Keratinocyte (primary cell): ENCODE results near the gene F10. TPM values are rescaled to one million over a fixed set of nuclear protein-coding genes. Genes with fewer than 3 reads are reported as not detected.

Experiments
- DNase-seq: peaks from one replicate; pipeline ENCODE4 v3.0.0-alpha.2; 2011; ENCODE audit warnings: low read depth, missing footprints, low spot score
- FAIRE-seq: peaks from 2 replicates; lab custom pipeline; 2011; peaks lifted over from hg19 to GRCh38; lab: Jason Lieb, UNC
- H2AFZ ChIP-seq: 2 replicates; pipeline ENCODE4 v1.6.0; 2012; ENCODE audit warnings: low read length, control low read depth, inconsistent platforms; ENCODE audit not compliant: control insufficient read depth
- H3K27ac ChIP-seq: 2 replicates; pipeline ENCODE4 v1.5.1; 2011; ENCODE audit warnings: low read length; ENCODE audit not compliant: control insufficient read depth, insufficient read depth
- H3K27me3 ChIP-seq: 3 replicates; pipeline ENCODE4 v1.6.0; 2011; ENCODE audit warnings: low read length; ENCODE audit not compliant: control insufficient read depth, insufficient read depth; ENCODE audit errors: extremely low read depth
- H3K36me3 ChIP-seq, 2 experiments: 2 replicates in 1 of 2; 3 replicates in 1 of 2; pipeline ENCODE4 v1.5.1; 2011; ENCODE audit warnings: low read length in 2 of 2, mild to moderate bottlenecking in 1 of 2; ENCODE audit not compliant: control insufficient read depth in 2 of 2, insufficient read depth in 2 of 2; ENCODE audit errors: extremely low read depth in 1 of 2
- H3K4me1 ChIP-seq: 3 replicates; pipeline ENCODE4 v1.5.1; 2011; ENCODE audit warnings: low read length; ENCODE audit not compliant: control insufficient read depth, insufficient read depth; ENCODE audit errors: extremely low read depth
- H3K4me2 ChIP-seq: 3 replicates; pipeline ENCODE4 v1.6.0; 2011; ENCODE audit warnings: low read depth, low read length; ENCODE audit not compliant: control insufficient read depth, insufficient read depth; ENCODE audit errors: extremely low read depth
- H3K4me3 ChIP-seq, 3 experiments: fragments of 200-600 bp in 1 of 3; sonication (generic) in 1 of 3; 2 replicates in 2 of 3; 3 replicates in 1 of 3; pipeline ENCODE4 v1.5.1; 2011 to 2016; ENCODE audit warnings: low read length in 3 of 3, mild to moderate bottlenecking in 3 of 3, control low read depth in 2 of 3, inconsistent platforms in 1 of 3, low read depth in 1 of 3, mixed read lengths in 1 of 3, mixed run types in 1 of 3, moderate library complexity in 1 of 3; ENCODE audit not compliant: control insufficient read depth in 2 of 3, insufficient read depth in 2 of 3; ENCODE audit errors: extremely low read depth in 1 of 3
- H3K79me2 ChIP-seq: 2 replicates; pipeline ENCODE4 v1.6.0; 2012; ENCODE audit warnings: low read length; ENCODE audit not compliant: control insufficient read depth, insufficient read depth
- H3K9ac ChIP-seq: 3 replicates; pipeline ENCODE4 v1.6.0; 2011; ENCODE audit warnings: low read length; ENCODE audit not compliant: control insufficient read depth, insufficient read depth; ENCODE audit errors: extremely low read depth
- H3K9me1 ChIP-seq: 3 replicates; pipeline ENCODE4 v1.6.0; 2011; ENCODE audit warnings: low read length; ENCODE audit not compliant: control insufficient read depth, insufficient read depth; ENCODE audit errors: extremely low read depth
- H3K9me3 ChIP-seq: 2 replicates; pipeline ENCODE4 v1.5.1; 2012; ENCODE audit warnings: low read depth, low read length; ENCODE audit not compliant: control insufficient read depth
- H4K20me1 ChIP-seq: 3 replicates; pipeline ENCODE4 v1.6.0; 2011; ENCODE audit warnings: low read length; ENCODE audit not compliant: control insufficient read depth, insufficient read depth; ENCODE audit errors: extremely low read depth
- EZH2 ChIP-seq: IDR thresholded peaks from one replicate; pipeline ENCODE4 v1.6.1; 2012; ENCODE audit warnings: inconsistent platforms, mild to moderate bottlenecking, low read length, moderate library complexity
- dilution Hi-C: fragments of 300-500 bp; cut with MboI; formaldehyde crosslinking; loops from one replicate; pipeline ENCODE4 v1.7.0; 2020; ENCODE audit warnings: low sequenced_read_pairs; ENCODE audit not compliant: extremely low pct_ligation_motif_present
- polyA plus RNA-seq, 5 experiments: library from polyadenylated mRNA; depleted of rRNA in 3 of 5; stranded (reverse) in 3 of 5; stranded (forward) in 1 of 5; unstranded in 1 of 5; fragments of >200 nt; gene quantifications; 1 replicate in 1 of 5; 2 replicates in 3 of 5; 3 replicates in 1 of 5; pipeline versions ENCODE4 v1.2.1 to v1.2.3, GENCODE V29; 2011 to 2012; ENCODE audit warnings: missing spikeins in 2 of 5, low read depth in 1 of 5, low replicate concordance in 1 of 5
- TF ChIP-seq, protein P1 (sequence below), 3 experiments: IDR thresholded peaks in 1 of 3; conservative IDR thresholded peaks in 1 of 3; optimal IDR thresholded peaks in 1 of 3; 2 replicates in 2 of 3; 3 replicates in 1 of 3; pipeline versions ENCODE3 to v1.5.1; 2011; ENCODE audit warnings: low read length in 3 of 3, mild to moderate bottlenecking in 3 of 3, moderate library complexity in 2 of 3, control low read depth in 1 of 3, inconsistent platforms in 1 of 3; ENCODE audit not compliant: insufficient read depth in 2 of 3; ENCODE audit errors: extremely low read depth in 1 of 3

Gene F10
- polyA plus RNA-seq, 1 donor (not counting 4 experiments of a cell fraction or from before 2014, with no cell fraction given): not detected

- H3K36me3 ChIP-seq: no peaks in the 10 kb centered on the region
- H4K20me1 ChIP-seq: no peaks in the 10 kb centered on the region
- H2AFZ ChIP-seq: no peak overlapping the region
- H3K27me3 ChIP-seq: peaks cover 20% of the 10 kb centered on the region
- H3K4me2 ChIP-seq: no peak overlapping the region
- dilution Hi-C loops: no loop called here
- H3K27ac ChIP-seq: no peak overlapping the region
- no peaks in the 10 kb centered on the region for H3K9me3 ChIP-seq
- no peak overlapping the region for H3K4me3 ChIP-seq
- no peak overlapping the region for H3K9ac ChIP-seq
- FAIRE-seq: no peak
- no peaks in the 10 kb centered on the region for H3K9me1 ChIP-seq
- DNase-seq: no peak
- no peak for TF ChIP-seq EZH2
- TF ChIP-seq, protein P1, sequence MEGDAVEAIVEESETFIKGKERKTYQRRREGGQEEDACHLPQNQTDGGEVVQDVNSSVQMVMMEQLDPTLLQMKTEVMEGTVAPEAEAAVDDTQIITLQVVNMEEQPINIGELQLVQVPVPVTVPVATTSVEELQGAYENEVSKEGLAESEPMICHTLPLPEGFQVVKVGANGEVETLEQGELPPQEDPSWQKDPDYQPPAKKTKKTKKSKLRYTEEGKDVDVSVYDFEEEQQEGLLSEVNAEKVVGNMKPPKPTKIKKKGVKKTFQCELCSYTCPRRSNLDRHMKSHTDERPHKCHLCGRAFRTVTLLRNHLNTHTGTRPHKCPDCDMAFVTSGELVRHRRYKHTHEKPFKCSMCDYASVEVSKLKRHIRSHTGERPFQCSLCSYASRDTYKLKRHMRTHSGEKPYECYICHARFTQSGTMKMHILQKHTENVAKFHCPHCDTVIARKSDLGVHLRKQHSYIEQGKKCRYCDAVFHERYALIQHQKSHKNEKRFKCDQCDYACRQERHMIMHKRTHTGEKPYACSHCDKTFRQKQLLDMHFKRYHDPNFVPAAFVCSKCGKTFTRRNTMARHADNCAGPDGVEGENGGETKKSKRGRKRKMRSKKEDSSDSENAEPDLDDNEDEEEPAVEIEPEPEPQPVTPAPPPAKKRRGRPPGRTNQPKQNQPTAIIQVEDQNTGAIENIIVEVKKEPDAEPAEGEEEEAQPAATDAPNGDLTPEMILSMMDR (optimal IDR thresholded peaks at IDR 0.05 in 1 of 3, IDR thresholded peaks at IDR 0.05 in 1 of 3, conservative IDR thresholded peaks at IDR 0.05 in 1 of 3; ENCODE audit: extremely low read depth in 1 of 3, insufficient read depth in 2 of 3, low read length in 3 of 3): no peak
- H3K4me1 ChIP-seq: no peaks in the 10 kb centered on the region
- no peaks in the 10 kb centered on the region for H3K79me2 ChIP-seq
Measured at GRCh38 chr13:113159701-113160100, 37.1 kb downstream of the F10 start.

DNA sequence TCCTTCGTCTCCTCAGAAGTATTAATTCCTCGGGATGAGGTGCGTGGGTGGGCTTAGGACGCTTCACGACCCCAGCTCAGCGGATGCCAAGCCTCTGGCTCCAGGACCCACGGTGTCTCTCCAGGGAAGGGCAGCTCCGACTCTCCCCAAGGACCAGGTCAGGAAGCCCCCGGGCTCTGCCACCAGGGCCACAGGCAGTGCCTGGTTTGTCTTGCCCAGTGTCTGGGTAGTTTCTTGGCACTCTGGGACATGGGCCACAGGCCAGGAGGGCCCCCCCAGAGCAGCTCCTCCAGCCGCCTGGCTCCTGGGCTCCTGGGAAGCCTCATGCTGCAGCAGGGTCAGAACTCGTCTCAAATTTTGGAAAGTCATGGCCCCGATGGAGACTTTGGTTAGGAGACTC, 38.4 kb downstream of the F10 start:
- Histone ChIP-seq H3K36me3 (no peaks in the 10 kb centered on the region), H3K9me3 (no peaks in the 10 kb centered on the region), H3K27ac (no peak overlapping the region), H3K4me3 (no peak overlapping the region), H3K4me2 (no peak overlapping the region), H3K9ac (no peak overlapping the region), H3K79me2 (no peaks in the 10 kb centered on the region), H3K27me3 (peaks cover 20% of the 10 kb centered on the region), H3K4me1 (no peaks in the 10 kb centered on the region), H2AFZ (no peak overlapping the region), H4K20me1 (no peaks in the 10 kb centered on the region), H3K9me1 (no peaks in the 10 kb centered on the region)
- dilution Hi-C loops: no loop called here
- TF ChIP-seq EZH2: no peak
- TF ChIP-seq, protein P1 (optimal IDR thresholded peaks at IDR 0.05 in 1 of 3, IDR thresholded peaks at IDR 0.05 in 1 of 3, conservative IDR thresholded peaks at IDR 0.05 in 1 of 3; ENCODE audit: extremely low read depth in 1 of 3, insufficient read depth in 2 of 3, low read length in 3 of 3): no peak
- DNase-seq (no peak), FAIRE-seq (no peak)
